Brain microvascular endothelial cell (primary cell): ENCODE results near the gene CCDC134.

Experiments used
- DNase-seq: peaks from one replicate; pipeline ENCODE4 v3.0.0-alpha.2; 2020
- H3K27ac ChIP-seq: fragments of 250-450 bp; sonication (Bioruptor Pico); 2 replicates; pipeline ENCODE4 v1.5.1; 2020; ENCODE audit warnings: mild to moderate bottlenecking, moderate library complexity
- H3K27me3 ChIP-seq: fragments of 250-450 bp; sonication (Bioruptor Pico); replicated peaks from 2 replicates; pipeline ENCODE4 v1.5.1; 2020; ENCODE audit warnings: mild to moderate bottlenecking
- H3K36me3 ChIP-seq: fragments of 250-450 bp; sonication (Bioruptor Pico); replicated peaks from 2 replicates; pipeline ENCODE4 v1.5.1; 2020; ENCODE audit warnings: mild to moderate bottlenecking
- H3K4me3 ChIP-seq: 2 replicates; pipeline ENCODE4 v1.5.1; 2011; ENCODE audit warnings: low read depth, mild to moderate bottlenecking, control low read depth, low read length, moderate library complexity
- in situ Hi-C: cut with HindIII; loops from 2 replicates; pipeline ENCODE4 v1.10.0; 2017; ENCODE audit warnings: low sequenced_read_pairs, low pct_ligation_motif_present
- TF ChIP-seq, protein P1 (sequence below): IDR thresholded peaks from 2 replicates; pipeline ENCODE4 v1.5.1; 2011; ENCODE audit warnings: low read depth, mild to moderate bottlenecking, moderate library complexity, low read length, control low read depth, inconsistent platforms; ENCODE audit errors: missing control alignments

Gene CCDC134

GRCh38 chr22:41826430-41827383, 26.2 kb downstream of the CCDC134 start:
- DNase-seq, result no peak
- H3K4me3 ChIP-seq, result no peak overlapping the region
- TF ChIP-seq, protein P1, sequence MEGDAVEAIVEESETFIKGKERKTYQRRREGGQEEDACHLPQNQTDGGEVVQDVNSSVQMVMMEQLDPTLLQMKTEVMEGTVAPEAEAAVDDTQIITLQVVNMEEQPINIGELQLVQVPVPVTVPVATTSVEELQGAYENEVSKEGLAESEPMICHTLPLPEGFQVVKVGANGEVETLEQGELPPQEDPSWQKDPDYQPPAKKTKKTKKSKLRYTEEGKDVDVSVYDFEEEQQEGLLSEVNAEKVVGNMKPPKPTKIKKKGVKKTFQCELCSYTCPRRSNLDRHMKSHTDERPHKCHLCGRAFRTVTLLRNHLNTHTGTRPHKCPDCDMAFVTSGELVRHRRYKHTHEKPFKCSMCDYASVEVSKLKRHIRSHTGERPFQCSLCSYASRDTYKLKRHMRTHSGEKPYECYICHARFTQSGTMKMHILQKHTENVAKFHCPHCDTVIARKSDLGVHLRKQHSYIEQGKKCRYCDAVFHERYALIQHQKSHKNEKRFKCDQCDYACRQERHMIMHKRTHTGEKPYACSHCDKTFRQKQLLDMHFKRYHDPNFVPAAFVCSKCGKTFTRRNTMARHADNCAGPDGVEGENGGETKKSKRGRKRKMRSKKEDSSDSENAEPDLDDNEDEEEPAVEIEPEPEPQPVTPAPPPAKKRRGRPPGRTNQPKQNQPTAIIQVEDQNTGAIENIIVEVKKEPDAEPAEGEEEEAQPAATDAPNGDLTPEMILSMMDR, result no peak
- no peak overlapping the region for H3K27ac ChIP-seq
- no peaks in the 10 kb centered on the region for H3K27me3 ChIP-seq
- in situ Hi-C loops, result no loop called here
- no peaks in the 10 kb centered on the region for H3K36me3 ChIP-seq

DNA sequence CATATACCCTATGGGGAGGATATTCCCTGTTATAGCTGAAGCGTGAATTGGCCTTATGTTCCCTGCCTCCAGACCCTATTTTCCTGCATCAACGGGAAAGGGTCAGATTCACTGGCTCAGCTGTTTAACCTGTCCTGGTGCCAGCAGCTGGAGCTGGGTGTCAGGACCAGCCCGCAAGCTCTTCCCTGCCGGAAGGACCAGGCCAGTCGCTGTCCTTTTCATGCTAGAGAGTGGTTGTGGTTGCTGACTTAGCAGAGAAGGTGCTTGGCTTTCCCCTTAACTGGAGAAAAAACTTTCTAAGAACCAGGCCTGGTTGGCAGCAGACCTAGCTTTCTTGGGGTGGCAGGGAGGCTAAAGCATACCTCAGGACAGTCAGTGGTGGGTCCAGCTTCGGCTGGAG, 27.2 kb downstream of the CCDC134 start:
- no peak for DNase-seq
- Histone ChIP-seq H3K27me3 (no peaks in the 10 kb centered on the region), H3K4me3 (no peak overlapping the region), H3K36me3 (no peaks in the 10 kb centered on the region), H3K27ac (no peak overlapping the region)
- in situ Hi-C loops, result no loop called here
- TF ChIP-seq, protein P1, result no peak

GRCh38 chr22:41828516-41828915, 28.0 kb downstream of the CCDC134 start:
- DNase-seq, result no peak
- Histone ChIP-seq H3K36me3 (no peaks in the 10 kb centered on the region), H3K27me3 (no peaks in the 10 kb centered on the region), H3K27ac (no peak overlapping the region), H3K4me3 (no peak overlapping the region)
- TF ChIP-seq, protein P1, result no peak
- in situ Hi-C loops, result no loop called here

DNA sequence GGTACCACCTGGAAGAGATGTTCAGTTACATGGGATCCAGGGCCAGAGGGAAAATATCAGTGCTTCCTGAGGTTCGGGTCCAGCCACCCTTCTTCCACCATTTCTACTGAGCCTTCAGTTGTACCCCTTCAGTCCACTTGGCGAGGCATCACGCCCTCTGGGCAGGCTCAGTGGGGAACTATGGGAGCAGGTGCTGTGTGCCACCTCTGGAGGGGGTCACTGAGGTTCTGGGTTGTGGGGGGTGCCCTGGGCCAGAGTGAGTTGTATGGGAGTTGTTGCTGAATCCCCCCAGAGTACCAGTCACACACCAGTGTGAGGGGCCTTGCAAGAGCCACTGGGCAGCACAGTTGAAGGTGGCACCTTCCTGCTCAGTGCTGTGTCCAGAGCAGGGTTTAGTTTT, 29.7 kb downstream of the CCDC134 start:
- H3K4me3 ChIP-seq, result no peak overlapping the region
- H3K27ac ChIP-seq, result no peak overlapping the region
- no peaks in the 10 kb centered on the region for H3K36me3 ChIP-seq
- DNase-seq, result no peak
- no peaks in the 10 kb centered on the region for H3K27me3 ChIP-seq
- TF ChIP-seq, protein P1, result no peak
- in situ Hi-C loops, result no loop called here

DNA sequence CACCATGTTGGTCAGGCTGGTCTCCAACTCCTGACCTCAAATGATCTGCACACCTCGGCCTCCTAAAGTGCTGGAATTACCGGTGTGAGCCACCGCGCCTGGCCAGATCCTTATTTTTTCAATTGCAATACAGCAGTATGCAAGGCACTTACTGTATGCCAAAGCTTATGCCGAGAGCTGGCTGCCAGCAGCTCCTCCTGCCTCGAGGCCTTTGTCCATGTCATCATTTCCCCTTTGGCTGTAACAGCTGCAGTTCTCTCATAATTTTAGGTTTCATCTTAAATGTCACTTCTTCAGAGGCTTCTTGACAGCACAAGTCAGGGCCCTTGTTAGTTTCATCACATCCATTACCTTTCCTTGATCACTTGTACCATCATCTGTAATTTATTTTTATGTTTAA, 30.9 kb downstream of the CCDC134 start:
- no peaks in the 10 kb centered on the region for H3K27me3 ChIP-seq
- TF ChIP-seq, protein P1, result no peak
- H3K27ac ChIP-seq, result no peak overlapping the region
- in situ Hi-C loops, result no loop called here
- peaks cover 7% of the 10 kb centered on the region for H3K36me3 ChIP-seq
- DNase-seq, result no peak
- no peak overlapping the region for H3K4me3 ChIP-seq
